ENCODE results near the gene ANXA2R. TPM values are rescaled to one million over a fixed set of nuclear protein-coding genes. Genes with fewer than 3 reads are reported as not detected.

Gene ANXA2R
- polyA plus RNA-seq, 1 of the 3 experiments (the other 2 are of a cell fraction) = 1.9 TPM

- POLR2A ChIA-PET = interaction anchor here (0.8 to 1.2 kb wide), 2 partner anchors 8 to 114 kb away, joined by 3 to 6 read pairs; no protein-coding TSS in a partner anchor
- Histone ChIP-seq H3K4me3 (ENCODE audit: low read depth in 2 of 2, low read length in 1 of 2) (peak overlapping the region; percentile 51 to 60), H3K9me2 (no peaks in the 10 kb centered on the region), H3K4me2 (peak overlapping the region; percentile 81), H3K4me1 (ENCODE audit: control insufficient read depth in 1 of 2, insufficient read depth in 2 of 2, low read depth in 1 of 2, low read length in 1 of 2) (peaks cover 0 to 4% of the 10 kb centered on the region in 2 experiments; a peak in 1 of 4 replicates), H3K79me2 (ENCODE audit: insufficient read depth) (no peaks in the 10 kb centered on the region), H3K36me3 (replicated peaks in 1 of 2; ENCODE audit: control insufficient read depth in 1 of 2, insufficient read depth in 2 of 2, low read length in 1 of 2) (no peaks in the 10 kb centered on the region), H3K9ac (peak overlapping the region; percentile 73), H3K27ac (ENCODE audit: low read depth in 2 of 2, low read length in 1 of 2) (peak overlapping the region; percentile 83 to 90), H4K20me1 (ENCODE audit: insufficient read depth) (no peaks in the 10 kb centered on the region), H2AFZ (ENCODE audit: low read depth) (peak overlapping the region; percentile 94), H3F3A (replicated peaks; ENCODE audit: insufficient read depth) (no peaks in the 10 kb centered on the region), H3K27me3 (ENCODE audit: insufficient read depth) (no peaks in the 10 kb centered on the region; the same call in 1 of the 2 replicates), H3K9me3 (no peaks in the 10 kb centered on the region)
- peak; percentile 79 for DNase-seq
- 9% methylated on average over 22 of the region's 27 CpGs for WGBS (ENCODE audit: low lambda C conversion rate)
- CTCF ChIA-PET = interaction anchor here (0.8 to 2.0 kb wide), 7 partner anchors 12 to 596 kb away, joined by 3 to 12 read pairs (median 4); partner anchors contain the start of gene NNT
- no peak for TF ChIP-seq PBX3 (IDR thresholded peaks at IDR 0.05)
- TF ChIP-seq POLR2AphosphoS5 (IDR thresholded peaks at IDR 0.05; ENCODE audit: low read depth, low read length) = peak; percentile 83
- TF ChIP-seq FOXJ3 (CRISPR knock-in tag; IDR thresholded peaks at IDR 0.05) = no peak
- no peak for TF ChIP-seq SMC3 (IDR thresholded peaks at IDR 0.05; ENCODE audit: low read depth, low read length)
- peak; percentile 16; the same call in 1 of the 2 replicates for TF ChIP-seq MAX (IDR thresholded peaks at IDR 0.05; ENCODE audit: low read depth)
- TF ChIP-seq REST (IDR thresholded peaks at IDR 0.05; ENCODE audit: low read depth, low read length) = 0 out of 2 replicates have a peak, but pooled peaks have one; percentile 4
- TF ChIP-seq CHD2 (IDR thresholded peaks at IDR 0.05; ENCODE audit: low read length, partially characterized antibody) = peak; percentile 7
- peak; percentile 54; the same call in 1 of the 2 replicates for TF ChIP-seq TAF1 (IDR thresholded peaks at IDR 0.05; ENCODE audit: borderline replicate concordance, low read depth, low read length)
- peak; percentile 74 for TF ChIP-seq NRF1 (IDR thresholded peaks at IDR 0.05; ENCODE audit: low read depth, low read length)
Observed at GRCh38 chr5:43007246-43007910, 32.7 kb downstream of the ANXA2R start.
